Ovary (tissue), 3 donors: ENCODE data around the gene ALCAM.

Experiments
- EP300 ChIP-seq: sonication (generic); formaldehyde crosslinking; IDR thresholded peaks from one replicate; pipeline ENCODE4 v1.6.1; 2017; ENCODE audit warnings: antibody characterized with exemption
- POLR2A ChIP-seq: fragments of 450-650 bp; IDR thresholded peaks from one replicate; pipeline ENCODE4 v1.6.1; 2017; ENCODE audit warnings: antibody characterized with exemption, mild to moderate bottlenecking, moderate library complexity
- TF ChIP-seq, protein P1 (sequence below), 3 donors: fragments of 450-650 bp in 2 of 3; fragments of 200-600 bp in 1 of 3; IDR thresholded peaks; one replicate each; pipeline versions ENCODE4 v1.5.1 to v1.8.0; 2016 to 2022; ENCODE audit warnings: antibody characterized with exemption in 3 of 3, mild to moderate bottlenecking in 1 of 3
- donor health status: DM: no; HTN: no; CAD: no.

DNA sequence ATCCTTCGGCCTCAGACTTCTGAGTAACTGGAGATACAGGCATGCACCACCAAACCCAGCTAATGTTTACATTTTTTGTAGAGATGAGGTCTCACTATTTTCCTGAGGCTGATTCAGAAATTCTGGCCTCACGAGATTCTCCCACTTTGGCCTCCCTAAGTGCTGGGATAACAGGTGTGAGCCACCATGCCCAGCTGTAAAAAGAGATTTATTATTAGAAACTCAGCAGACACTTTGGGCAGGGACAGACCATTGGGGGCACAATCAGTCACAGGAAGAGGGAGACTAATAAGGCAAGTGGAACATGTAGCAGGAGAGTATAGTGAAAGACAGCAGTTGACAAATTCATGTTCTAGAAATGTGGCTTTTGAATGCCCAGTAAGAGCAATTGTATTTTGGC is 252.9 kb downstream of the ALCAM start:
- TF ChIP-seq, protein P1, sequence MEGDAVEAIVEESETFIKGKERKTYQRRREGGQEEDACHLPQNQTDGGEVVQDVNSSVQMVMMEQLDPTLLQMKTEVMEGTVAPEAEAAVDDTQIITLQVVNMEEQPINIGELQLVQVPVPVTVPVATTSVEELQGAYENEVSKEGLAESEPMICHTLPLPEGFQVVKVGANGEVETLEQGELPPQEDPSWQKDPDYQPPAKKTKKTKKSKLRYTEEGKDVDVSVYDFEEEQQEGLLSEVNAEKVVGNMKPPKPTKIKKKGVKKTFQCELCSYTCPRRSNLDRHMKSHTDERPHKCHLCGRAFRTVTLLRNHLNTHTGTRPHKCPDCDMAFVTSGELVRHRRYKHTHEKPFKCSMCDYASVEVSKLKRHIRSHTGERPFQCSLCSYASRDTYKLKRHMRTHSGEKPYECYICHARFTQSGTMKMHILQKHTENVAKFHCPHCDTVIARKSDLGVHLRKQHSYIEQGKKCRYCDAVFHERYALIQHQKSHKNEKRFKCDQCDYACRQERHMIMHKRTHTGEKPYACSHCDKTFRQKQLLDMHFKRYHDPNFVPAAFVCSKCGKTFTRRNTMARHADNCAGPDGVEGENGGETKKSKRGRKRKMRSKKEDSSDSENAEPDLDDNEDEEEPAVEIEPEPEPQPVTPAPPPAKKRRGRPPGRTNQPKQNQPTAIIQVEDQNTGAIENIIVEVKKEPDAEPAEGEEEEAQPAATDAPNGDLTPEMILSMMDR (IDR thresholded peaks at IDR 0.05): no peak
- no peak for TF ChIP-seq POLR2A
- TF ChIP-seq EP300: no peak
